IPS-18a (cell line): Measurements from ENCODE around the gene CETN3.
"Not testable (repeated sequence)": the region's sequence is repeated elsewhere in the genome, so short reads cannot be mapped to it uniquely, and the experiment has no call there.

Experiments used
- H3K27ac ChIP-seq: one replicate; pipeline ENCODE4 v1.5.1; 2013; ENCODE audit warnings: low read length
- H3K27me3 ChIP-seq: one replicate; pipeline ENCODE4 v1.6.1; 2013; ENCODE audit warnings: mild to moderate bottlenecking, low read length; ENCODE audit not compliant: control insufficient read depth, insufficient read depth
- H3K36me3 ChIP-seq: one replicate; pipeline ENCODE4 v1.6.1; 2013; ENCODE audit warnings: low read depth, low read length; ENCODE audit not compliant: control insufficient read depth
- H3K4me1 ChIP-seq: one replicate; pipeline ENCODE4 v1.6.1; 2013; ENCODE audit warnings: low read depth, low read length; ENCODE audit not compliant: control insufficient read depth
- H3K4me3 ChIP-seq: one replicate; pipeline ENCODE4 v1.5.1; 2013; ENCODE audit warnings: low read length
- H3K9ac ChIP-seq: one replicate; pipeline ENCODE4 v1.6.1; 2013; ENCODE audit warnings: mild to moderate bottlenecking, low read length, moderate library complexity
- H3K9me3 ChIP-seq: one replicate; pipeline ENCODE4 v1.6.1; 2013; ENCODE audit warnings: low read depth, low read length; ENCODE audit not compliant: control insufficient read depth

CETN3 gene

DNA sequence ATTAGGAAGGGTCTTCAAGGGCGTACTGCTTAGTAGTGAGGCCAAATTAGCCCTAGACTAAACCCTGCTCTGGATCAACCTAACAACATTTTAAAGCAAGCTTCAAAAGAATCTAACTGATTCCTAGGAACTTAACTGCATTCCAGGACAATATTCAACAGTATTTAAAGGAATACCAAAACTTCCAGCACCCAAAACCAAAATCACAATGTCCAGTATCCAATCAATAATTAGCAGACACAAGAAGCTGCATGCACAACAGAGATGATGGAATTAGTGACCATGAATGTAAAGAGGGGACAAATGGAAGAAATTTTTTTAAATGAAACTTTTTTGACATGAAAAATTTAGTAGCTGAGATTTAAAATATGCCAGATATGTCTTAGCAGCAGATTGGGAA lies 53.9 kb downstream of the CETN3 start:
- H3K4me1 ChIP-seq = no peaks in the 10 kb centered on the region
- H3K27me3 ChIP-seq = no peaks in the 10 kb centered on the region
- no peaks in the 10 kb centered on the region for H3K36me3 ChIP-seq
- H3K27ac ChIP-seq = no peak overlapping the region
- H3K9me3 ChIP-seq = no peaks in the 10 kb centered on the region
- H3K4me3 ChIP-seq = no peak overlapping the region
- H3K9ac ChIP-seq = no peak overlapping the region

DNA sequence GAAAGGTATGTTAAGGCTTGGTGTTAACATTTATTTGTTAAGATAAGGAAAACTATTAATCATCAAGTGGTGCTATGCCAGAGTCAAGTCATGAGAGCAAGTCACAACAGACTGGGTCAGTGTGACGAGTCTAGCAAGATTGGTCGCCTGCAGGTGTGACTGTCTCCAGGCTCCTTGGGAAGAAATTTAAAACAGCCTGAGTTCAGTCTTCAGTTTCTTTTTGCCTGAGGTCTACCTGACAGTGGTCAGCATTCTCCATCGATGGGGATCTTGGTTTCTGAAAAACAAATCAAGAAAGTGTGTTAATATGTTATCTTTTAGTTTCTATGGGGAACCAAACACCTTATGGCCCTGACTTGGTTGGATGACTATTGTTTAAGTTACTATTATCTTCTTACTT lies 56.3 kb downstream of the CETN3 start:
- Histone ChIP-seq H3K36me3 (no peaks in the 10 kb centered on the region), H3K9ac (no peak overlapping the region), H3K4me1 (no peaks in the 10 kb centered on the region), H3K4me3 (no peak overlapping the region), H3K9me3 (no peaks in the 10 kb centered on the region), H3K27me3 (no peaks in the 10 kb centered on the region), H3K27ac (no peak overlapping the region)

DNA sequence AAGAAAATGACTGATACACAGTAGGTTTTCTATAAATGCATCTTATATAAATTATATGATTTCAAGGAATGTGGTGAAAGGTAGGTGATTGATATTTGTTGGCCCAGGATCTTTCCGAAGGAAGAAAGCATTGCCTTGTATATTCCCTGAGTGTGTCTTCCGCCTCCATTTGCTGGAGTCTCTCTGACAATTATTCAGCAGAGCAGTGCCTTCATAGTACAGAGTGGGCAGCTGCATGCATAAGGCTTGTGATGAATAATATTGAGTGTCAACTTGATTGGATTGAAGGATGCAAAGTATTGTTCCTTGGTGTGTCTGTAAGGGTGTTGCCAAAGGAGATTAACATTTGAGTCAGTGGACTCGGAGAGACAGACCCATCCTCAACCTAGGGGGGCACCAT lies 58.5 kb downstream of the CETN3 start:
- Histone ChIP-seq H3K36me3 (no peaks in the 10 kb centered on the region), H3K4me1 (no peaks in the 10 kb centered on the region), H3K9me3 (no peaks in the 10 kb centered on the region), H3K4me3 (no peak overlapping the region), H3K9ac (no peak overlapping the region), H3K27me3 (no peaks in the 10 kb centered on the region), H3K27ac (no peak overlapping the region)

DNA sequence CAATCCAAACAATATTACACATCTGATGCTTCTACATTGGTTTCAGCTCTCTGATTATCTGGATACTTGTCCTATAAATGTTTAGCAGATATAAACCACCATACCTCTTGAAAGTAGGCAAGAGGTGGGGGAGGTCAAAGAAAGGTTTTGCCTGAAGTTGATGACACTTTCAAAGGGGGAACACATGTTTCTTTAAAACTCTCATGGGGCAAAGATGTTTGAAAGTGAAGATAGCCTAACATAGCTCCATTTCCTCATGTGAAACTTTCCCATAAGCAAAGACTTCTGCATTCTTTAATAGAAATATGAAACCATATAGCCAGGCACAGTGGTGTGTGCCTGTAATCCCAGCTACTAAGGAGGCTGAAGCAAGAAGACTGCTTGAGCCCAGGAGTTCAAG lies 62.1 kb downstream of the CETN3 start:
- Histone ChIP-seq H3K9ac (no peak overlapping the region), H3K36me3 (no peaks in the 10 kb centered on the region), H3K4me1 (peaks cover 7% of the 10 kb centered on the region), H3K27me3 (no peaks in the 10 kb centered on the region), H3K4me3 (no peak overlapping the region), H3K27ac (no peak overlapping the region), H3K9me3 (no peaks in the 10 kb centered on the region)

DNA sequence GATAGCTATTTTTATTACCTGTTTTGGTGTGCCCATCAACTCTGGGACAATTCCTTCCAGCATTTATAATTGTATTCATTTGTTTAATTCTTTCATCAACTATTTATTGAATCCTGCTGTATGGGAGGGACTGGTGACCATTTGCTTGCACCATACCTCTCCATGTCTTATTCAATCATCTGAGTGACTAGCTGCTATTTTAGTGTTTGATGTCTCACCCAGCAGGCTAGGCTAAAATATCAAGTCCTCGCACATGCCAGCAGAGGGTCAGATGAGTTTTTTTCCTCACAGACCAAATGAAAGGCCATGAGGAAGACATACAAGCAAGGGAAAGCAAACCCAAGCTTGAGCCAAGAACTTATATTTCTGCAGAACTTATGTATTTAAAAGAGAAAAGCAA lies 63.9 kb downstream of the CETN3 start:
- Histone ChIP-seq H3K27me3 (no peaks in the 10 kb centered on the region), H3K4me1 (peaks cover 9% of the 10 kb centered on the region), H3K9me3 (no peaks in the 10 kb centered on the region), H3K4me3 (no peak overlapping the region), H3K36me3 (no peaks in the 10 kb centered on the region), H3K9ac (no peak overlapping the region), H3K27ac (no peak overlapping the region)

DNA sequence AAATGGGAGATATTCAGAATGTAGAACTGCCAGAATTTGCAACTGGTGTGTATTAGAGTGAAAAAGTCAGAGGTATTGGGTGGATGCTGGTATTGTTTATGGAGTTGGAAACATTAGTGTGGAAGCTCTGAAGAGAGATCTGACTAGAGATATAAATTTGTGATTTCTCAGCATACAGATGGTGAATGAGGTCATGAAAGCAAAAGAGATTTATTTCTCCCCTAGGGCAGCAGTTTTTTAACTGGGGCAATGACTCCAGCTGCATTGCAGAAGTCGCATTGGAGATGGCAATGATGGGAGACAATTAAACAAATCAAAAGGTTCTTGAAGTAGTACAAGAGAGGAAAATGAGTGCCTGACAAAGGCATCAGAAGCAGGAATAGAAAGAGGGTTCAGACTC lies 64.9 kb downstream of the CETN3 start:
- Histone ChIP-seq H3K27me3 (no peaks in the 10 kb centered on the region), H3K9ac (no peak overlapping the region), H3K27ac (no peak overlapping the region), H3K4me3 (no peak overlapping the region), H3K4me1 (peaks cover 9% of the 10 kb centered on the region), H3K36me3 (no peaks in the 10 kb centered on the region), H3K9me3 (no peaks in the 10 kb centered on the region)

DNA sequence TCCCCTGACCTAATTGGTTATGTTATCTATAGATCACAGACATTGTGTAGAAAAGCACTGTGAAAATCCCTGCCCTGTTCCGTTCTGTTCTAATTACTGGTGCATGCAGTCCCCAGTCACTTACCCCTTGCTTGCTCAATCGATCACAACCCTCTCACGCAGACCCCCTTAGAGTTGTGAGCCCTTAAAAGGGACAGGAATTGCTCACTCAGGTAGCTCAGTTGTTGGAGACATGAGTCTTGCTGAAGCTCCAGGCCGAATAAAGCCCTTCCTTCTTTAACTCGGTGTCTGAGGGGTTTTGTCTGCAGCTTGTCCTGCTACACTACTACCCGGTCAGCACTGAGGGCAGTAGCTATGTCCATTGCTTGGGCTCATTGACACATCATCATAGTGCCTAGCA lies 65.8 kb downstream of the CETN3 start:
- H3K4me3 ChIP-seq, H3K4me1 ChIP-seq, H3K27ac ChIP-seq: not testable (repeated sequence)

DNA sequence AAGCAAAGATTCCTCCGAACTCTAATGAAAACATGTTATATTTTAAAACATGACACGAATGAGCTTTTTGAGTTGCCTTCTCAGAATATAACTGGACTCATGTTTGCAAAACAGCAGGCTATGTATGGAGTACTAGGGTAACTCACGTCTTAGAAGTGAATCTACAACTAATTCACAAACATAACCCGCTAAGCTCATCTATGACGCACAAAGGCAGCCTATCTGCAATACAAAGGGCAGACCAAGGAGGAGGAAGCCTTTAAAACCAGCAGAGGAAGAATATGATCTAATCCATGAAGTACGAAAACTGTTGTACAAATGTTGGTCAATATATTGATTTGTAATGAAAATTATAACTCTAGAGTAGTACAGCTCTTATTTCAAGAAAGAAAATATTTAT lies 67.0 kb downstream of the CETN3 start:
- H3K4me3 ChIP-seq = no peak overlapping the region
- H3K4me1 ChIP-seq = peaks cover 9% of the 10 kb centered on the region
- no peaks in the 10 kb centered on the region for H3K36me3 ChIP-seq
- no peak overlapping the region for H3K27ac ChIP-seq
- no peaks in the 10 kb centered on the region for H3K9me3 ChIP-seq
- H3K9ac ChIP-seq = no peak overlapping the region
- H3K27me3 ChIP-seq = no peaks in the 10 kb centered on the region

More for the DNA sequence above, 65.8 kb downstream of the CETN3 start:
- not testable (repeated sequence) for H3K9ac ChIP-seq, H3K27me3 ChIP-seq, H3K9me3 ChIP-seq, H3K36me3 ChIP-seq
